ENCODE measurements around the gene USP31.

The USP31 gene

GRCh38 chr16:23080329-23080728 lies 68.9 kb downstream of the USP31 start:
- ATAC-seq = no peak
- TF ChIP-seq GLIS3 (CRISPR knock-in tag; IDR thresholded peaks at IDR 0.05) (no peak), RARB (CRISPR knock-in tag; IDR thresholded peaks at IDR 0.05) (no peak), ZNF8 (CRISPR knock-in tag; IDR thresholded peaks at IDR 0.05) (no peak), TCF4 (CRISPR knock-in tag; IDR thresholded peaks at IDR 0.05; ENCODE audit: borderline replicate concordance) (no peak), CSRNP3 (CRISPR knock-in tag; IDR thresholded peaks at IDR 0.05) (no peak), ESRRG (CRISPR knock-in tag; IDR thresholded peaks at IDR 0.05) (no peak), BACH2 (CRISPR knock-in tag; IDR thresholded peaks at IDR 0.05; ENCODE audit: borderline replicate concordance) (no peak), ISL1 (CRISPR knock-in tag; IDR thresholded peaks at IDR 0.05) (no peak), TSHZ2 (CRISPR knock-in tag; IDR thresholded peaks at IDR 0.05) (no peak), SNAI2 (CRISPR knock-in tag; IDR thresholded peaks at IDR 0.05) (no peak), TOX (CRISPR knock-in tag; IDR thresholded peaks at IDR 0.05; ENCODE audit: borderline replicate concordance) (no peak), POU6F1 (CRISPR knock-in tag; IDR thresholded peaks at IDR 0.05; ENCODE audit: borderline replicate concordance, low read depth) (no peak), OSR1 (CRISPR knock-in tag; IDR thresholded peaks at IDR 0.05) (no peak), CREB5 (CRISPR knock-in tag; IDR thresholded peaks at IDR 0.05; ENCODE audit: low read depth) (no peak), PPARA (CRISPR knock-in tag; IDR thresholded peaks at IDR 0.05; ENCODE audit: borderline replicate concordance) (no peak), ZFP30 (CRISPR knock-in tag; IDR thresholded peaks at IDR 0.05) (no peak), ZNF565 (CRISPR knock-in tag; conservative IDR thresholded peaks at IDR 0.05; ENCODE audit: low read depth) (no peak), ZC3H10 (CRISPR knock-in tag; IDR thresholded peaks at IDR 0.05) (no peak), ZNF70 (CRISPR knock-in tag; IDR thresholded peaks at IDR 0.05) (no peak)

- TF ChIP-seq PPARA (CRISPR knock-in tag; IDR thresholded peaks at IDR 0.05; ENCODE audit: borderline replicate concordance) (no peak), ESRRG (CRISPR knock-in tag; IDR thresholded peaks at IDR 0.05) (no peak), CSRNP3 (CRISPR knock-in tag; IDR thresholded peaks at IDR 0.05) (no peak)
- no peak for ATAC-seq
Observed at GRCh38 chr16:23079675-23080301, 69.5 kb downstream of the USP31 start.

- ATAC-seq = no peak
Observed at GRCh38 chr16:23074423-23074822, 74.8 kb downstream of the USP31 start.

More at GRCh38 chr16:23074423-23074822, 74.8 kb downstream of the USP31 start:
- TF ChIP-seq TCF4 (CRISPR knock-in tag; IDR thresholded peaks at IDR 0.05; ENCODE audit: borderline replicate concordance) (no peak), CSRNP3 (CRISPR knock-in tag; IDR thresholded peaks at IDR 0.05) (no peak), BACH2 (CRISPR knock-in tag; IDR thresholded peaks at IDR 0.05; ENCODE audit: borderline replicate concordance) (no peak), ISL1 (CRISPR knock-in tag; IDR thresholded peaks at IDR 0.05) (no peak), SNAI2 (CRISPR knock-in tag; IDR thresholded peaks at IDR 0.05) (no peak), TSHZ2 (CRISPR knock-in tag; IDR thresholded peaks at IDR 0.05) (no peak), TOX (CRISPR knock-in tag; IDR thresholded peaks at IDR 0.05; ENCODE audit: borderline replicate concordance) (no peak), ZNF8 (CRISPR knock-in tag; IDR thresholded peaks at IDR 0.05) (no peak), ZNF70 (CRISPR knock-in tag; IDR thresholded peaks at IDR 0.05) (no peak), CREB5 (CRISPR knock-in tag; IDR thresholded peaks at IDR 0.05; ENCODE audit: low read depth) (no peak), CSDC2 (CRISPR knock-in tag; IDR thresholded peaks at IDR 0.05) (no peak), ZFP3 (CRISPR knock-in tag; IDR thresholded peaks at IDR 0.05) (no peak), ZFP30 (CRISPR knock-in tag; IDR thresholded peaks at IDR 0.05) (no peak)

Data from SK-N-SH treated with all-trans-retinoic acid at 6 μM for 48 hours (cell line).